GM12892 (cell line): Measurements from ENCODE around the gene TNS3.

Source experiments
- POLR2A ChIP-seq: IDR thresholded peaks from 2 replicates; pipeline ENCODE4 v1.6.1; 2011; ENCODE audit warnings: low read depth, low read length, control low read depth
- POLR2AphosphoS5 ChIP-seq: IDR thresholded peaks from 2 replicates; pipeline ENCODE4 v1.6.1; 2011; ENCODE audit warnings: low read depth, low read length, control low read depth

DNA sequence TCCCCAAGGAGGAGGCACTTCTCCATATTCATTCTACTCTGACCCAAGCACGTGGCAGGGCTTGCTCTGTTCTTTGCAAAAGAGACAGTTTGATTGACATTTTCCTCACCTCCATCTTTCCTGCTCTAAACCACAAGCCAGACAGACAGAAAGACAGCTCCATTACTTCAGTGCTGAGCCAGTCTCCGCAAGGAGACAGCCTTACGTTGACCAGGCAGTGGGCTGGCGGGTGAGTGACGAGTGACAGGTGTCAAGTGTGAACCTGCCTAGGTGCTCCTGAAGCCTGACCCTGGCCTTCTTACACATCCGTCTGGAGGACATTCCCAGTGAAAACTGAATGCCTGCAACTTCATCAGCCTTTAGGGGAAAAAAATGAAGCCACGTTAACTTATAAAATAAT, 314.6 kb downstream of the TNS3 start:
- TF ChIP-seq POLR2AphosphoS5: no peak
- TF ChIP-seq POLR2A: no peak
